Activated T-helper 17 cell treated with anti-CD3 and anti-CD28 coated beads, Interleukin-2, amount 50 U/mL, for 72 hours (primary cell): ENCODE results near the gene PRKCA. TPM values are rescaled to one million over a fixed set of nuclear protein-coding genes. Genes with fewer than 3 reads are reported as not detected.

Experiments
- ATAC-seq: fragments of 150-1000 bp; cut with Tn5 transposase; replicated peaks from 2 replicates; pipeline ENCODE4 v1.10.0; 2021; ENCODE audit warnings: mild to moderate bottlenecking, moderate library complexity
- H3K27ac Mint-ChIP-seq: one replicate; pipeline ENCODE4 v1.8.0; 2022; ENCODE audit warnings: mixed read lengths
- H3K27me3 Mint-ChIP-seq: one replicate; pipeline ENCODE4 v1.8.0; 2022; ENCODE audit warnings: mixed read lengths
- H3K36me3 Mint-ChIP-seq: one replicate; pipeline ENCODE4 v1.8.0; 2022; ENCODE audit warnings: low read depth, mild to moderate bottlenecking, mixed read lengths
- H3K4me1 Mint-ChIP-seq: one replicate; pipeline ENCODE4 v1.8.0; 2022; ENCODE audit warnings: mixed read lengths
- H3K4me3 Mint-ChIP-seq: one replicate; pipeline ENCODE4 v1.8.0; 2022; ENCODE audit warnings: mild to moderate bottlenecking, mixed read lengths
- H3K9me3 Mint-ChIP-seq: one replicate; pipeline ENCODE4 v1.8.0; 2022; ENCODE audit warnings: mixed read lengths
- total RNA-seq, 2 donors: library from RNA; stranded (reverse); gene quantifications; one replicate each; pipeline ENCODE4 v1.2.3, GENCODE V29; 2022

Gene PRKCA
- total RNA-seq, 2 donors from 2014 or later: 58.2 to 86.0 TPM

GRCh38 chr17:66507982-66508760 is 205.8 kb downstream of the PRKCA start:
- Mint-ChIP-seq H3K27me3 (no peaks in the 10 kb centered on the region), H3K27ac (peak overlapping the region; percentile 100), H3K4me3 (peak overlapping the region; percentile 87), H3K9me3 (peaks cover 5% of the 10 kb centered on the region), H3K4me1 (peaks cover 52% of the 10 kb centered on the region), H3K36me3 (peaks cover 17% of the 10 kb centered on the region)
- ATAC-seq: no peak

GRCh38 chr17:66508896-66509844 is 206.8 kb downstream of the PRKCA start:
- peak; percentile 84 for ATAC-seq
- peak overlapping the region; percentile 87 for H3K4me3 Mint-ChIP-seq

GRCh38 chr17:66509926-66510325 is 207.5 kb downstream of the PRKCA start:
- peak; percentile 33 for ATAC-seq
- Mint-ChIP-seq H3K9me3 (peaks cover 5% of the 10 kb centered on the region), H3K36me3 (peaks cover 28% of the 10 kb centered on the region), H3K27ac (peak overlapping the region; percentile 100), H3K4me1 (peaks cover 62% of the 10 kb centered on the region), H3K27me3 (no peaks in the 10 kb centered on the region), H3K4me3 (peak overlapping the region; percentile 87)

More at GRCh38 chr17:66508896-66509844, 206.8 kb downstream of the PRKCA start:
- Mint-ChIP-seq H3K9me3 (peaks cover 5% of the 10 kb centered on the region), H3K4me1 (peaks cover 58% of the 10 kb centered on the region), H3K36me3 (peaks cover 20% of the 10 kb centered on the region), H3K27ac (peak overlapping the region; percentile 100), H3K27me3 (no peaks in the 10 kb centered on the region)

GRCh38 chr17:66511135-66511534 is 208.7 kb downstream of the PRKCA start:
- Mint-ChIP-seq H3K27ac (peak overlapping the region; percentile 100), H3K27me3 (no peaks in the 10 kb centered on the region), H3K4me3 (peak overlapping the region; percentile 87), H3K36me3 (peaks cover 39% of the 10 kb centered on the region), H3K4me1 (peaks cover 61% of the 10 kb centered on the region), H3K9me3 (peaks cover 5% of the 10 kb centered on the region)
- peak; percentile 30 for ATAC-seq

- no peaks in the 10 kb centered on the region for H3K9me3 Mint-ChIP-seq
- H3K27me3 Mint-ChIP-seq: no peaks in the 10 kb centered on the region
- H3K4me3 Mint-ChIP-seq: peak overlapping the region; percentile 5
- H3K4me1 Mint-ChIP-seq: peaks cover 60% of the 10 kb centered on the region
- peak overlapping the region; percentile 18 for H3K27ac Mint-ChIP-seq
- H3K36me3 Mint-ChIP-seq: peaks cover 55% of the 10 kb centered on the region
- ATAC-seq: peak; percentile 72
Measured at GRCh38 chr17:66514227-66514806, 211.9 kb downstream of the PRKCA start.

- peaks cover 55% of the 10 kb centered on the region for H3K36me3 Mint-ChIP-seq
- no peaks in the 10 kb centered on the region for H3K27me3 Mint-ChIP-seq
- H3K9me3 Mint-ChIP-seq: no peaks in the 10 kb centered on the region
- peaks cover 47% of the 10 kb centered on the region for H3K4me1 Mint-ChIP-seq
- peak overlapping the region; percentile 80 for H3K27ac Mint-ChIP-seq
- H3K4me3 Mint-ChIP-seq: no peak overlapping the region
- ATAC-seq: no peak
Measured at GRCh38 chr17:66515974-66516373, 213.6 kb downstream of the PRKCA start.

GRCh38 chr17:66517336-66518009 is 215.1 kb downstream of the PRKCA start:
- H3K4me1 Mint-ChIP-seq: peaks cover 51% of the 10 kb centered on the region
- no peaks in the 10 kb centered on the region for H3K27me3 Mint-ChIP-seq
- peaks cover 49% of the 10 kb centered on the region for H3K36me3 Mint-ChIP-seq
- peak overlapping the region; percentile 64 for H3K27ac Mint-ChIP-seq
- H3K4me3 Mint-ChIP-seq: peak overlapping the region; percentile 40
- ATAC-seq: peak; percentile 23
- H3K9me3 Mint-ChIP-seq: no peaks in the 10 kb centered on the region

GRCh38 chr17:66518108-66518507 is 215.7 kb downstream of the PRKCA start:
- peak; percentile 22 for ATAC-seq
- Mint-ChIP-seq H3K4me3 (peak overlapping the region; percentile 40), H3K27me3 (no peaks in the 10 kb centered on the region), H3K36me3 (peaks cover 54% of the 10 kb centered on the region), H3K27ac (peak overlapping the region; percentile 64), H3K9me3 (no peaks in the 10 kb centered on the region), H3K4me1 (peaks cover 51% of the 10 kb centered on the region)

GRCh38 chr17:66518677-66519076 is 216.3 kb downstream of the PRKCA start:
- no peaks in the 10 kb centered on the region for H3K27me3 Mint-ChIP-seq
- ATAC-seq: no peak
- peaks cover 60% of the 10 kb centered on the region for H3K36me3 Mint-ChIP-seq
- peak overlapping the region; percentile 40 for H3K4me3 Mint-ChIP-seq
- peaks cover 53% of the 10 kb centered on the region for H3K4me1 Mint-ChIP-seq
- H3K9me3 Mint-ChIP-seq: no peaks in the 10 kb centered on the region
- H3K27ac Mint-ChIP-seq: peak overlapping the region; percentile 64

- no peaks in the 10 kb centered on the region for H3K9me3 Mint-ChIP-seq
- H3K4me3 Mint-ChIP-seq: no peak overlapping the region
- peaks cover 57% of the 10 kb centered on the region for H3K36me3 Mint-ChIP-seq
- H3K27ac Mint-ChIP-seq: peak overlapping the region; percentile 64
- ATAC-seq: no peak
- no peaks in the 10 kb centered on the region for H3K27me3 Mint-ChIP-seq
- peaks cover 52% of the 10 kb centered on the region for H3K4me1 Mint-ChIP-seq
Measured at GRCh38 chr17:66519154-66519553, 216.7 kb downstream of the PRKCA start.

- Mint-ChIP-seq H3K27me3 (no peaks in the 10 kb centered on the region), H3K27ac (no peak overlapping the region), H3K4me1 (peaks cover 61% of the 10 kb centered on the region), H3K36me3 (peaks cover 53% of the 10 kb centered on the region), H3K9me3 (no peaks in the 10 kb centered on the region), H3K4me3 (no peak overlapping the region)
- no peak for ATAC-seq
Measured at GRCh38 chr17:66520999-66521398, 218.6 kb downstream of the PRKCA start.

- Mint-ChIP-seq H3K27ac (peak overlapping the region; percentile 75), H3K36me3 (peaks cover 43% of the 10 kb centered on the region), H3K4me3 (peak overlapping the region; percentile 47), H3K27me3 (no peaks in the 10 kb centered on the region), H3K4me1 (peaks cover 52% of the 10 kb centered on the region), H3K9me3 (no peaks in the 10 kb centered on the region)
- peak; percentile 67 for ATAC-seq
Measured at GRCh38 chr17:66522591-66523272, 220.3 kb downstream of the PRKCA start.

GRCh38 chr17:66523378-66524200 is 221.2 kb downstream of the PRKCA start:
- no peaks in the 10 kb centered on the region for H3K9me3 Mint-ChIP-seq
- peak overlapping the region; percentile 75 for H3K27ac Mint-ChIP-seq
- H3K4me3 Mint-ChIP-seq: peak overlapping the region; percentile 47
- no peak for ATAC-seq
- H3K27me3 Mint-ChIP-seq: no peaks in the 10 kb centered on the region
- H3K36me3 Mint-ChIP-seq: peaks cover 39% of the 10 kb centered on the region
- peaks cover 50% of the 10 kb centered on the region for H3K4me1 Mint-ChIP-seq
